Activated CD4-positive, alpha-beta T cell treated with anti-CD3 and anti-CD28 coated beads, Interleukin-2, amount 50 U/mL, for 24 hours (primary cell): ENCODE results near the gene TGDS.
"Not testable (repeated sequence)": the region's sequence is repeated elsewhere in the genome, so short reads cannot be mapped to it uniquely, and the experiment has no call there.

Experiments used
- DNase-seq, 2 donors: peaks; one replicate each; pipeline ENCODE4 v3.0.0-alpha.2; 2020; ENCODE audit warnings: low read depth in 1 of 2, low spot score in 1 of 2

The TGDS gene

GRCh38 chr13:94553766-94554165, 42.2 kb downstream of the TGDS start:
- DNase-seq, result no peak

GRCh38 chr13:94552095-94552494, 43.9 kb downstream of the TGDS start:
- no peak for DNase-seq

GRCh38 chr13:94550062-94550738, 45.8 kb downstream of the TGDS start:
- DNase-seq, result no peak

- peak; percentile 92 to 95 for DNase-seq
These were observed 46.5 kb downstream of the TGDS start for GRCh38 chr13:94549232-94550061.

GRCh38 chr13:94548821-94549231, 47.1 kb downstream of the TGDS start:
- DNase-seq, result peak in 1 of 2 donors; percentile 39

- no peak for DNase-seq
These were observed 47.6 kb downstream of the TGDS start for GRCh38 chr13:94548382-94548781.

GRCh38 chr13:94546061-94546839, 49.7 kb downstream of the TGDS start:
- no peak for DNase-seq

GRCh38 chr13:94544922-94545321, 51.0 kb downstream of the TGDS start:
- no peak for DNase-seq

GRCh38 chr13:94542917-94543316, 53.0 kb downstream of the TGDS start:
- DNase-seq, result no peak

GRCh38 chr13:94537740-94538630, 58.0 kb downstream of the TGDS start:
- DNase-seq, result no peak

GRCh38 chr13:94535775-94536174, 60.2 kb downstream of the TGDS start:
- no peak for DNase-seq

GRCh38 chr13:94535231-94535630, 60.7 kb downstream of the TGDS start:
- no peak for DNase-seq

GRCh38 chr13:94534166-94534565, 61.8 kb downstream of the TGDS start:
- no peak for DNase-seq

GRCh38 chr13:94532278-94532677, 63.7 kb downstream of the TGDS start:
- DNase-seq, result not testable (repeated sequence)

- DNase-seq, result not testable (repeated sequence)
These were observed 69.0 kb downstream of the TGDS start for GRCh38 chr13:94526956-94527355.

- no peak for DNase-seq
These were observed 70.2 kb downstream of the TGDS start for GRCh38 chr13:94525781-94526180.

GRCh38 chr13:94524407-94524806, 71.5 kb downstream of the TGDS start:
- DNase-seq, result no peak
